HL-60 (cell line): ENCODE measurements around the gene PRAC2.

ENCODE experiments used
- CTCF ChIP-seq: IDR thresholded peaks from one replicate; pipeline ENCODE4 v1.5.1; 2011; ENCODE audit warnings: low read length, control low read depth, inconsistent platforms; ENCODE audit not compliant: insufficient read depth
- GABPA ChIP-seq: IDR thresholded peaks from 2 replicates; pipeline ENCODE4 v1.6.1; 2012; ENCODE audit warnings: low read depth
- POLR2AphosphoS5 ChIP-seq: IDR thresholded peaks from 2 replicates; pipeline ENCODE4 v1.6.1; 2012; ENCODE audit warnings: low read depth
- REST ChIP-seq: IDR thresholded peaks from 2 replicates; pipeline ENCODE4 v1.6.1; 2012; ENCODE audit warnings: low read depth; ENCODE audit not compliant: insufficient replicate concordance

- TF ChIP-seq CTCF = no peak
- TF ChIP-seq REST = no peak
- TF ChIP-seq POLR2AphosphoS5 = no peak
- TF ChIP-seq GABPA = no peak
Observed at GRCh38 chr17:48731355-48731754, 8.4 kb downstream of the PRAC2 start.
